Forelimb muscle (tissue), 1 donor: Measurements from ENCODE around the gene ARMC3. TPM values are rescaled to one million over a fixed set of nuclear protein-coding genes. Genes with fewer than 3 reads are reported as not detected.

Experiments used
- DNase-seq: peaks from one replicate; pipeline ENCODE4 v3.0.0-alpha.2; 2013; ENCODE audit warnings: low read depth
- polyA plus RNA-seq: library from polyadenylated mRNA; unstranded; fragments of 120-200 nt; gene quantifications from one replicate; pipeline ENCODE4 v1.2.1, GENCODE V29; 2013; ENCODE audit not compliant: insufficient read length

Gene ARMC3
- polyA plus RNA-seq, 1 donor: not detected

GRCh38 chr10:22992621-22993020, 64.8 kb downstream of the ARMC3 start:
- no peak for DNase-seq

GRCh38 chr10:22993314-22993713, 65.5 kb downstream of the ARMC3 start:
- DNase-seq: no peak

GRCh38 chr10:22997096-22997495, 69.2 kb downstream of the ARMC3 start:
- DNase-seq: no peak

- no peak for DNase-seq
Measured at GRCh38 chr10:22998091-22998490, 70.2 kb downstream of the ARMC3 start.

- DNase-seq: no peak
Measured at GRCh38 chr10:22999942-23000341, 72.1 kb downstream of the ARMC3 start.

- no peak for DNase-seq
Measured at GRCh38 chr10:23001901-23002516, 74.2 kb downstream of the ARMC3 start.

- no peak for DNase-seq
Measured at GRCh38 chr10:23005150-23005549, 77.3 kb downstream of the ARMC3 start.

GRCh38 chr10:23013581-23014335, 85.9 kb downstream of the ARMC3 start:
- DNase-seq: no peak

GRCh38 chr10:23015021-23015707, 87.3 kb downstream of the ARMC3 start:
- no peak for DNase-seq

- DNase-seq: no peak
Measured at GRCh38 chr10:23016636-23017035, 88.8 kb downstream of the ARMC3 start.

- DNase-seq: no peak
Measured at GRCh38 chr10:23019633-23020032, 91.8 kb downstream of the ARMC3 start.

- DNase-seq: no peak
Measured at GRCh38 chr10:23021430-23021829, 93.6 kb downstream of the ARMC3 start.

GRCh38 chr10:23024002-23024401, 96.1 kb downstream of the ARMC3 start:
- DNase-seq: no peak

- DNase-seq: no peak
Measured at GRCh38 chr10:23031318-23031717, 103.5 kb downstream of the ARMC3 start.

GRCh38 chr10:23034790-23035189, 106.9 kb downstream of the ARMC3 start:
- no peak for DNase-seq

GRCh38 chr10:23035569-23035968, 107.7 kb downstream of the ARMC3 start:
- DNase-seq: no peak

- no peak for DNase-seq
Measured at GRCh38 chr10:23037152-23037551, 109.3 kb downstream of the ARMC3 start.

GRCh38 chr10:23037561-23037960, 109.7 kb downstream of the ARMC3 start:
- DNase-seq: no peak

GRCh38 chr10:23038172-23038571, 110.3 kb downstream of the ARMC3 start:
- DNase-seq: no peak

GRCh38 chr10:23040002-23040401, 112.1 kb downstream of the ARMC3 start:
- DNase-seq: no peak

GRCh38 chr10:23046027-23046426, 118.2 kb downstream of the ARMC3 start:
- no peak for DNase-seq

GRCh38 chr10:23047201-23048050, 119.6 kb downstream of the ARMC3 start:
- no peak for DNase-seq
